GM12892 (cell line): ENCODE data around the gene DSCAML1.

Experiments used
- POLR2A ChIP-seq: IDR thresholded peaks from 2 replicates; pipeline ENCODE4 v1.6.1; 2011; ENCODE audit warnings: low read depth, low read length, control low read depth
- POLR2AphosphoS5 ChIP-seq: IDR thresholded peaks from 2 replicates; pipeline ENCODE4 v1.6.1; 2011; ENCODE audit warnings: low read depth, low read length, control low read depth
- TAF1 ChIP-seq: IDR thresholded peaks from 2 replicates; pipeline ENCODE4 v1.6.1; 2011; ENCODE audit warnings: low read depth, mild to moderate bottlenecking, control low read depth, low read length, borderline replicate concordance

DNA sequence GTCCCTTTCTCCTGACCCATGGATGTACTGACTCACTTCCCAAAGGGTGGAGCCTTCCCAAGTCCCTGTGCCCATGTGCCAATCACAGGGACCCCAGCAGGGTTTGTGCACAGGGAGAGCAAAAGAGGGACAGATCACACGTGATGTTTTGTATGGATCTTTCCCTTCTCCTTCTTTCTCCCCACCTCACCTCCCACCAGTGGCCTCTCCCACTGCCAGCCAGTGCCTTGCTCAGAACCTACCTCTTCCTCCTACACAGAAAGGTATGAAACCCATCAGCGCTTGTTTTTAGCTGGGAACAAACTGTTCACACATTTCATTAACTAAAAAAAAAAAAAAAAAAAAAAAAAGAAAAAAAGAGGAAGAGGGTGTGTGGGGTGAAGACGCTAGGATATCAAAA, 112.9 kb downstream of the DSCAML1 start:
- no peak for TF ChIP-seq TAF1
- no peak for TF ChIP-seq POLR2A
- TF ChIP-seq POLR2AphosphoS5 = no peak
